ENCODE results near the gene PPM1D.
"Not testable (repeated sequence)": the region's sequence is repeated elsewhere in the genome, so short reads cannot be mapped to it uniquely, and the experiment has no call there.

PPM1D gene

GRCh38 chr17:60623415-60623814 lies 23.4 kb downstream of the PPM1D start:
- no peak for DNase-seq

GRCh38 chr17:60627124-60627523 lies 27.1 kb downstream of the PPM1D start:
- no peak for DNase-seq

- DNase-seq = no peak
Measured at GRCh38 chr17:60628252-60628889, 28.4 kb downstream of the PPM1D start.

DNA sequence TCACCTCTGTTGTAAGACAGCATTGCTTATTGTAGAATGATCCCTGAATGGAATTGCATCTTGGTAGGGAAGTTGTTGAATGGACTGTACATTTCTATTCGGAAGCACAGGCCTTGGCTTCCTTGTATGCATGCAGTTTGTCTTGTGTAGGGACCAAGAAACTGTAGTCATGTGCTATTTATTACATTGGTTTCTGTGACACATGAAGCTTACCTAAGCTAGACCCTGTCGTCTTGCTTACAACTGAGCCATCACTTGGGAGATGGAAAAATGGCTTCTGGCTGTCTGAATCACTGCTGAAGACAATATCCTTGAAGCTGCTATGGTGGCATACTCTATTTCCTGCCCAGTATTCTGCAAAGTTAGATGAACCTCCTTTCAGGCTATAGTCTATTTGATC lies 29.1 kb downstream of the PPM1D start:
- DNase-seq = no peak

DNA sequence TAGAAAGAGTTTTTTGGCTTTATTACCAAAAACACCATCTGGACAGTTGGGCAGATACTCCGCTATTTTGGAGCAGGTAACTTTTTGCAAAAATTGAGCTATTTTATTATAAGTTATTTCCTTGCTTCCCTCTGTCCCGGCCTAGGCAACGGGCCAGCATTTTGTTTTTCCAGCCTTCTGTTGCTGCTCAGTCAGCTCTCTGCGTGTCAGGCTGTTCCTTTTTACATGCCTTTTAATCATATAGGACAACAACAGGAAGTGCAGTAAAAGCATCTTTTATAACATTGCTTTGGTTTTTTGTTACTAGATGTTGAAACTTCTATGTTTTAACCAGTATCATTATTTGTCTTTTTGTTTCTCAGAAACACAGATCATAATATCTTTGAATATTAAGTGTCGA lies 30.4 kb downstream of the PPM1D start:
- no peak for DNase-seq

DNA sequence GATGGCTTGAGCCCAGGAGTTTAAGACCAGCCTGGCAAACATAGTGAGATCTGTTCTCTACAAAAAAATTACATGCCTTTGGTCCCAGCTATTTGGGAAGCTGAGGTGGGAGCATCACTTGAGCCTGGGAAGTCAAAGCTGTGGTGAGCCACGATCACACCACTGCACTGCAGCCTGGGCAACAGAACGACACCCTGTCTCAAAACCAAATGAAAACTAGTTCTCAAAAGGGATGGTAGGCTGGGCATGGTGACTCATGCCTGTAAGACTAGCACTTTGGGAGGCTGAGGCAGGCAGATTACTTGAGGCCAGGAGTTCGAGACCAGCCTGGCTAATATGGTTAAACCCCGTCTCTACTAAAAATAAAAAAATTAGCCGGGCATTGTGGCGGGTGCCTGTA lies 31.1 kb downstream of the PPM1D start:
- DNase-seq = no peak

- DNase-seq = no peak
Measured at GRCh38 chr17:60637683-60638082, 37.7 kb downstream of the PPM1D start.

DNA sequence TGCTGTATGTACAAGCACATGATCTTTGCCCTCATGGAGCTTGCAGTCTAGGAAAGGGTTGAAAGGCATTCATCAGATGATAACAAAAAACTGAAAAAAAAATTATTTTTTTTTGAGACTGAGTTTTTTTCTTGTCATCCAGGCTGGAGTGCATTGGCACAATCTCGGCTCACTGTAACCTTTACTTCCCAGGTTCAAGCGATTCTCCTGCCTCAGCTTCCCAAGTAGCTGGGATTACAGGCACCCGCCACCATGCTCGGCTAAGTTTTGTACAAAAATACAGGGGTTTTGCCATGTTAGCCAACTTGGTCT lies 39.0 kb downstream of the PPM1D start:
- DNase-seq = no peak

DNA sequence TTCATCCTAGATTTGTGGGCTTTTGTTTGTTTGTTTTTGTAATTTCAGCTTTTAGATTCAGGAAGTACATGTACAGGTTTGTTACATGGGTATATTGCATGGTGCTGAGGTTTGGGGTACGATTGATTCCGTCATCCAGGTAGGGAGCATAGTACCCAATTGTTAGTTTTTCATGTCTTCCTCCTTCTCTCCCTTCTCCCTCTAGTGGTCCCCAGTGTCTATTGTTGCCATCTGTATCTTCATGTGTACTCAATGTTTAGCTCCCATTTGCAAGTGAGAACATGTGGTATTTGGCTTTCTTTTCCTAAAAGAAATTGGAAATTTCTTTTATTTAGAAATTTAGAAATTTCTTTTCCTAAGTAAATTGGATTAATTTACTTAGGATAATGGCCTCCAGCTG lies 40.5 kb downstream of the PPM1D start:
- DNase-seq = no peak

- DNase-seq = no peak
Measured at GRCh38 chr17:60641126-60641525, 41.1 kb downstream of the PPM1D start.

GRCh38 chr17:60641810-60642220 lies 41.8 kb downstream of the PPM1D start:
- peak; percentile 27 to 61 for DNase-seq

DNA sequence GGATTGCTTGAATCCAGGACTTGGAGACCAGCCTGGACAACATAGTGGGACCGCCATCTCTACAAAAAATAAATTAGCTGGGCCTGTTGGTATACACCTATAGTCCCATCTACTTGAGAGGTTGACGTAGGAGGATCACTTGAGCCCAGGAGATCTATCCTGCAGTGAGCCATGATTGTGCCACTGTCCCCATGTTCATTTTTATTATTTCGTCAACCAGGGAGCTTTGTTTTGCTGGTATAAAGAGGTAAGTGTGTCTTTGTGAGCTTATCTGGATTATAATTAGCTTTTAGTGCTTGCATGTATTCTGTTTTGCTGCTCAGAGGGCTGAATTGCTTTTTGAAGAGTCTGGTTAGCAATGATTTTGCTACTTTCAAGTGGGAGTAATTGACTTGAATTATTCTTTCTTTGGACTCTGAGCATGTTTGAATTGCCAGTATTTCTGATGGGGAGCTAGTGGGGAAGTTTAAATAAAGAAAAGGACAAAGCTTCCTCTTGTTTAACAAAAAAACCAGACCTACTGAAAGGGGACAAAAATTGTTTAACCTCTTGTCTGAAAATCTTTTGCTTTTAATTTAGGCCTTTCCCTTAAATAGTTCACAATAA lies 46.0 kb downstream of the PPM1D start:
- no peak for DNase-seq

DNA sequence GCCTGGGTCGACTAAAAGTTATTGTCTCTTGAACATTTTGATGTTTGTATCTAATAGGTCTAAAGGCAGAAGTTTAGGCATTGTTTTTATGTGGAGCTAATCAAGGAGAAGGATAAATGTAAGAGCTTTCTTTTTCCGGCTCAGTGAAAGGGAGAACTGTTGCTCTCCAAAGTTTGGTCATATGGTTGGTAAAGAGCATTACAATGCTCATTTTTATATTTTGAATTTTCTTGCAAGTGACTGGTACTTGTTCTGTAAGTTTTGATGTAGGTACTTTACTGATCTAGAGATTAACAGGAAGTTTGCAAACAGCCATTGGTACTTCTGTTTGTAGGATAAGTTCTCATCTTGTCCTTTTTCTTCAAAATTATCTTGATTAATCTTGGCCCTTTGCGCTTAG lies 46.7 kb downstream of the PPM1D start:
- no peak for DNase-seq

DNA sequence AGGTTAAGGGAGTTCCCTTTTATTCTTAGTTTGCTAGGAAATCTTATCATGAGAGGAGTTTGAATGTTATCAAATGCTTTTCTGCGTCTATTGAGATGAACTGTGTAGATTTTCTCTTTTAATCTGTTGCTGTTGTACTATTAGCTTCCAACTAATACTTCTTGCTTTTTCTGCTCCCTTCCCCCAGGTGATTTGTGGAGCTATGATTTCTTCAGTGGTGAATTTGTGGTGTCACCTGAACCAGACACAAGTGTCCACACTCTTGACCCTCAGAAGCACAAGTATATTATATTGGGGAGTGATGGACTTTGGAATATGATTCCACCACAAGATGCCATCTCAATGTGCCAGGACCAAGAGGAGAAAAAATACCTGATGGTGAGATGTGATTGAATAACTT lies 47.7 kb downstream of the PPM1D start:
- DNase-seq = no peak

GRCh38 chr17:60652454-60653247 lies 52.7 kb downstream of the PPM1D start:
- no peak for DNase-seq

- no peak for DNase-seq
Measured at GRCh38 chr17:60653569-60653968, 53.6 kb downstream of the PPM1D start.

DNA sequence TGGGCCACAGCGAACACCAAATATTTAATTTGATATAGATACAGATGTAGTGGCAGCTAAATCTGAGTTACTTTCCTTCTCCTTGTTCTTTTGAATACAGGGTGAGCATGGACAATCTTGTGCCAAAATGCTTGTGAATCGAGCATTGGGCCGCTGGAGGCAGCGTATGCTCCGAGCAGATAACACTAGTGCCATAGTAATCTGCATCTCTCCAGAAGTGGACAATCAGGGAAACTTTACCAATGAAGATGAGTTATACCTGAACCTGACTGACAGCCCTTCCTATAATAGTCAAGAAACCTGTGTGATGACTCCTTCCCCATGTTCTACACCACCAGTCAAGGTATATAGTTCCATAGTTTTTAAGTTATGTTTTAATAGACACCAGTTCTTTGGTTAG lies 56.5 kb downstream of the PPM1D start:
- DNase-seq = no peak

GRCh38 chr17:60659156-60659555 lies 59.2 kb downstream of the PPM1D start:
- no peak for DNase-seq

GRCh38 chr17:60661489-60661888 lies 61.5 kb downstream of the PPM1D start:
- no peak for DNase-seq

DNA sequence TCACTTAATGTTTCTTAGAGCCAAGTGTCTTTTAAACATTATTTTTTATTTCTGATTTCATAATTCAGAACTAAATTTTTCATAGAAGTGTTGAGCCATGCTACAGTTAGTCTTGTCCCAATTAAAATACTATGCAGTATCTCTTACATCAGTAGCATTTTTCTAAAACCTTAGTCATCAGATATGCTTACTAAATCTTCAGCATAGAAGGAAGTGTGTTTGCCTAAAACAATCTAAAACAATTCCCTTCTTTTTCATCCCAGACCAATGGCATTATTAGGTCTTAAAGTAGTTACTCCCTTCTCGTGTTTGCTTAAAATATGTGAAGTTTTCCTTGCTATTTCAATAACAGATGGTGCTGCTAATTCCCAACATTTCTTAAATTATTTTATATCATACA lies 64.0 kb downstream of the PPM1D start:
- DNase-seq = no peak

DNA sequence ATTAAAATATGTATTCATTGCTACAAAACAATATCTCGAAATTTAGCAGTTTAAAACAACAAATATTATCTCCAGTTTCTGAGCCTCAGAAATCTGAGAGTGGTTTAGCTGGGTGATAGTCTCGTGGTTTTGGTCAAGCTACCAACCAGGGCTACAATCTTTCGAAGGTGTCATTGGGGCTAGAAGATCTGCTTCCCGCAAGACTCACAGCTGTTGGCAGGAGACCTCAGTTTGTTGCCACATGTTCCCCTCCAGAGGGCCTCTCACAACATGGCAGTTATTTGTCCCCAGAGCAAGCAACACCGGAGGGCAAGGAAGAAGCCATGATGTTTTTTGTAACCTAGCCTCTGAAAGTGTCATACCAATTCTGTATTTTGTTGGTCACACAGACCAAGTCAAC lies 65.6 kb downstream of the PPM1D start:
- no peak for DNase-seq

DNA sequence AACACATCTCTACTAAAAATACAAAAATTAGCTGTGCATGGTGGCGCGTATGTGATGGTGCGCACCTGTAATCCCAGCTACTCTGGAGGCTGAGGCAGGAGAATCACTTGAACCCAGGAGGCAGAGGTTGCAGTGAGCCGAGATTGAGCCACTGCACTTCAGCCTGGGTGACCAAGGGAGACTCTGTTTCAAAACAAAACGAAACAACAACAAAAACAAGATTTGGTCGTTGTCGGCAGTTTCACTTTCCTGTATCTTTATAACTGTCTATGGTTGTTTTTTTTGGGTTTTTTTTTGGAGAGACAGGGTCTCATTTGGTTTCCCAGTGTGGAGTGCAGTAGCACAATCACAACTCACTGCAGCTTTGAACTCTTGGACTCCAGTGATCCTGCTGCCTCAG lies 68.7 kb downstream of the PPM1D start:
- DNase-seq = not testable (repeated sequence)

GRCh38 chr17:60671482-60671881 lies 71.5 kb downstream of the PPM1D start:
- DNase-seq = no peak

DNA sequence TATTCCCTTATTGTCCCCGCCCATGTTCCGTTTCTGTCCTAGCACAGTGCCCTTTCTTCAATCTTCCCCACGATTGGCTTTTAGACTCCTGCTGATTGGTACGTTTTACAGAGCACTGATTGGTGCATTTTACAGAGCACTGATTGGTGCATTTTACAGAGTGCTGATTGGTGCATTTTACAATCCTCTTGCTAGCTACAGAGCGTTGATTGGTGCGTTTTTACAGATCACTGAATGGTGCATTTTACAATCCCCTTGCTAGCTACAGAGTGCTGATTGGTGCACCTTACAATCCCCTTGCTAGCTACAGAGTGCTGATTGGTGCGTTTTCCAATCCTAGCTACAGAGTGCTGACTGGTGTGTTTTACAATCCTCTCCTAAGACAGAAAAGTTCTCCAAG lies 74.6 kb downstream of the PPM1D start:
- not testable (repeated sequence) for DNase-seq

- no peak for DNase-seq
Measured at GRCh38 chr17:60675997-60676396, 76.0 kb downstream of the PPM1D start.

Data from activated CD4-positive, alpha-beta T cell treated with anti-CD3 and anti-CD28 coated beads, Interleukin-2, amount 50 U/mL, for 48 hours (primary cell).